Activated CD8-positive, alpha-beta memory T cell treated with anti-CD3 and anti-CD28 coated beads for 1 hour (primary cell): ENCODE measurements around the gene LSAMP.

Source experiments
- DNase-seq, 2 donors: peaks; one replicate each; pipeline ENCODE4 v3.0.0-alpha.2; 2020; ENCODE audit warnings: low read depth in 1 of 2; ENCODE audit errors: extremely low read depth in 1 of 2

Gene LSAMP

GRCh38 chr3:116300226-116300625 is 145.1 kb downstream of the LSAMP start:
- no peak for DNase-seq

GRCh38 chr3:116299646-116300081 is 145.6 kb downstream of the LSAMP start:
- no peak for DNase-seq

- DNase-seq = no peak
These were observed 147.1 kb downstream of the LSAMP start for GRCh38 chr3:116298151-116298550.

- no peak for DNase-seq
These were observed 154.1 kb downstream of the LSAMP start for GRCh38 chr3:116291141-116291540.

GRCh38 chr3:116288485-116288884 is 156.8 kb downstream of the LSAMP start:
- no peak for DNase-seq

GRCh38 chr3:116285781-116286421 is 159.4 kb downstream of the LSAMP start:
- DNase-seq = no peak

GRCh38 chr3:116281313-116282143 is 163.8 kb downstream of the LSAMP start:
- no peak for DNase-seq

GRCh38 chr3:116280130-116280740 is 165.1 kb downstream of the LSAMP start:
- no peak for DNase-seq

- DNase-seq = no peak
These were observed 168.6 kb downstream of the LSAMP start for GRCh38 chr3:116276675-116277074.

- no peak for DNase-seq
These were observed 175.2 kb downstream of the LSAMP start for GRCh38 chr3:116270056-116270455.

- DNase-seq = no peak
These were observed 178.2 kb downstream of the LSAMP start for GRCh38 chr3:116267116-116267515.

GRCh38 chr3:116265976-116266584 is 179.2 kb downstream of the LSAMP start:
- no peak for DNase-seq

- DNase-seq = no peak
These were observed 180.0 kb downstream of the LSAMP start for GRCh38 chr3:116265320-116265695.

- DNase-seq = no peak
These were observed 180.6 kb downstream of the LSAMP start for GRCh38 chr3:116264546-116265319.

GRCh38 chr3:116263842-116264545 is 181.3 kb downstream of the LSAMP start:
- no peak for DNase-seq

- no peak for DNase-seq
These were observed 184.8 kb downstream of the LSAMP start for GRCh38 chr3:116260491-116260890.

GRCh38 chr3:116259984-116260383 is 185.3 kb downstream of the LSAMP start:
- no peak for DNase-seq

- no peak for DNase-seq
These were observed 188.3 kb downstream of the LSAMP start for GRCh38 chr3:116256843-116257485.

- DNase-seq = no peak
These were observed 190.7 kb downstream of the LSAMP start for GRCh38 chr3:116254541-116254940.

- DNase-seq = no peak
These were observed 191.8 kb downstream of the LSAMP start for GRCh38 chr3:116253511-116253910.
